Liver (tissue), 9 donors: Measurements from ENCODE around the gene THBS3. TPM values are rescaled to one million over a fixed set of nuclear protein-coding genes. Genes with fewer than 3 reads are reported as not detected.

Source experiments
- DNase-seq: peaks from one replicate; pipeline ENCODE4 v3.0.0-alpha.2; 2017; ENCODE audit warnings: low spot score
- H3K27ac ChIP-seq, 2 donors: one replicate each; pipeline ENCODE4 v1.7.0; 2013; ENCODE audit warnings: inconsistent platforms in 2 of 2, low read length in 2 of 2, control low read depth in 1 of 2, low read depth in 1 of 2, mild to moderate bottlenecking in 1 of 2
- H3K27me3 ChIP-seq, 4 donors: one replicate each; pipeline versions ENCODE4 v1.6.1 to v1.7.0; 2013; ENCODE audit warnings: low read length in 3 of 4, inconsistent platforms in 1 of 4, mild to moderate bottlenecking in 1 of 4, moderate library complexity in 1 of 4; ENCODE audit not compliant: control insufficient read depth in 4 of 4, insufficient read depth in 4 of 4
- H3K36me3 ChIP-seq, 4 donors: one replicate each; pipeline versions ENCODE4 v1.6.1 to v1.7.0; 2013; ENCODE audit warnings: low read length in 3 of 4, mild to moderate bottlenecking in 3 of 4, low read depth in 1 of 4, moderate library complexity in 1 of 4; ENCODE audit not compliant: control insufficient read depth in 4 of 4, insufficient read depth in 3 of 4
- H3K4me1 ChIP-seq, 4 donors: one replicate each; pipeline versions ENCODE4 v1.6.1 to v1.7.0; 2013; ENCODE audit warnings: low read length in 3 of 4, mild to moderate bottlenecking in 3 of 4, moderate library complexity in 1 of 4; ENCODE audit not compliant: control insufficient read depth in 4 of 4, insufficient read depth in 4 of 4
- H3K4me3 ChIP-seq, 3 donors: one replicate each; pipeline versions ENCODE4 v1.6.1 to v1.7.0; 2013; ENCODE audit warnings: low read length in 3 of 3, control low read depth in 1 of 3, low read depth in 1 of 3, mild to moderate bottlenecking in 1 of 3
- H3K9ac ChIP-seq, 2 donors: one replicate each; pipeline ENCODE4 v1.7.0; 2013; ENCODE audit warnings: low read length in 2 of 2, mild to moderate bottlenecking in 2 of 2, moderate library complexity in 2 of 2, control low read depth in 1 of 2, low read depth in 1 of 2
- H3K9me3 ChIP-seq, 4 donors: one replicate each; pipeline versions ENCODE4 v1.6.1 to v1.7.0; 2013; ENCODE audit warnings: low read length in 3 of 4; ENCODE audit not compliant: control insufficient read depth in 4 of 4
- ATF3 ChIP-seq: IDR thresholded peaks from 2 replicates; pipeline ENCODE4 v1.6.1; 2016; ENCODE audit warnings: antibody characterized with exemption
- CTCF ChIP-seq: fragments of 150-350 bp; IDR thresholded peaks from 2 replicates; pipeline ENCODE4 v1.5.1; 2017; ENCODE audit warnings: improper control_type of control experiment, low read depth, low read length; ENCODE audit not compliant: missing input control
- EGR1 ChIP-seq, 2 donors: IDR thresholded peaks; 2 replicates each; pipeline ENCODE4 v1.6.1; 2016 to 2018; ENCODE audit warnings: antibody characterized with exemption in 2 of 2, low read depth in 2 of 2
- FOXA1 ChIP-seq: IDR thresholded peaks from 2 replicates; pipeline ENCODE4 v1.6.1; 2016; ENCODE audit warnings: antibody characterized with exemption
- FOXA2 ChIP-seq: IDR thresholded peaks from 2 replicates; pipeline ENCODE4 v1.6.1; 2016; ENCODE audit warnings: antibody characterized with exemption
- GABPA ChIP-seq, 2 donors: IDR thresholded peaks in 1 of 2; conservative IDR thresholded peaks in 1 of 2; 2 replicates each; pipeline ENCODE4 v1.6.1; 2016; ENCODE audit warnings: antibody characterized with exemption in 2 of 2, mild to moderate bottlenecking in 1 of 2, moderate library complexity in 1 of 2
- HNF4A ChIP-seq, 2 donors: conservative IDR thresholded peaks; 2 replicates each; pipeline ENCODE4 v1.6.1; 2016; ENCODE audit warnings: antibody characterized with exemption in 2 of 2, mild to moderate bottlenecking in 2 of 2
- HNF4G ChIP-seq: IDR thresholded peaks from 2 replicates; pipeline ENCODE4 v1.6.1; 2016; ENCODE audit warnings: antibody characterized with exemption
- JUND ChIP-seq, 2 donors: IDR thresholded peaks; 2 replicates each; pipeline ENCODE4 v1.6.1; 2016; ENCODE audit warnings: antibody characterized with exemption in 2 of 2
- MAX ChIP-seq: IDR thresholded peaks from 2 replicates; pipeline ENCODE4 v1.6.1; 2016; ENCODE audit warnings: antibody characterized with exemption
- NR2F2 ChIP-seq: IDR thresholded peaks from 2 replicates; pipeline ENCODE4 v1.6.1; 2016; ENCODE audit warnings: antibody characterized with exemption
- RAD21 ChIP-seq, 2 donors: IDR thresholded peaks; 2 replicates each; pipeline ENCODE4 v1.6.1; 2016; ENCODE audit warnings: antibody characterized with exemption in 2 of 2, mild to moderate bottlenecking in 2 of 2
- REST ChIP-seq: IDR thresholded peaks from 2 replicates; pipeline ENCODE4 v1.6.1; 2016; ENCODE audit warnings: antibody characterized with exemption, mild to moderate bottlenecking
- RXRA ChIP-seq, 2 donors: IDR thresholded peaks; 2 replicates each; pipeline ENCODE4 v1.6.1; 2017 to 2018; ENCODE audit warnings: antibody characterized with exemption in 2 of 2, mild to moderate bottlenecking in 1 of 2
- SP1 ChIP-seq: IDR thresholded peaks from 2 replicates; pipeline ENCODE4 v1.6.1; 2018; ENCODE audit warnings: antibody characterized with exemption, mild to moderate bottlenecking
- TAF1 ChIP-seq: conservative IDR thresholded peaks from 2 replicates; pipeline ENCODE4 v1.6.1; 2016; ENCODE audit warnings: antibody characterized with exemption, mild to moderate bottlenecking
- YY1 ChIP-seq: IDR thresholded peaks from 2 replicates; pipeline ENCODE4 v1.6.1; 2016; ENCODE audit warnings: antibody characterized with exemption, mild to moderate bottlenecking
- ZBTB33 ChIP-seq: IDR thresholded peaks from 2 replicates; pipeline ENCODE4 v1.6.1; 2016; ENCODE audit warnings: antibody characterized with exemption
- WGBS: extraction: QIAGEN DNeasy Blood & Tissue Kit; methylation state at CpG from one replicate; pipeline ENCODE4 v1.1.7; 2013; 5-methylcytosine and 5-hydroxymethylcytosine counted together
- polyA plus RNA-seq, 2 donors: library from polyadenylated mRNA; stranded (reverse) in 1 of 2; unstranded in 1 of 2; fragments of 200-250 nt in 1 of 2; fragments of >200 nt in 1 of 2; fragmentation: Nextera tagmentation in 1 of 2; extraction: Ambion mirVana in 1 of 2; gene quantifications; one replicate each; pipeline versions ENCODE4 v1.2.1 to v1.2.3, GENCODE V29; 2013 to 2015
- total RNA-seq, 2 donors: library from RNA; depleted of rRNA; stranded (reverse); fragments of >200 nt; gene quantifications; one replicate each; pipeline ENCODE4 v1.2.3, GENCODE V29; 2014
- donor health status: healthy.
- donor health status: healthy.
- donor health status: healthy.
- donor health status: healthy.
- donor health status: healthy.

THBS3 gene
- total and polyA plus RNA-seq, 4 donors, result 3.1 to 6.9 (median 4.2) TPM

- no peaks in the 10 kb centered on the region for H3K9me3 ChIP-seq
- H3K27me3 ChIP-seq, result peaks cover 0 to 3% (median 0%) of the 10 kb centered on the region in 4 donors
- peak; percentile 31 for DNase-seq
- H3K4me3 ChIP-seq, result no peak overlapping the region
- TF ChIP-seq GABPA (IDR thresholded peaks at IDR 0.05 in 1 of 2, conservative IDR thresholded peaks at IDR 0.05 in 1 of 2), result no peak
- no peak for TF ChIP-seq YY1
- no peak for TF ChIP-seq REST
- TF ChIP-seq NR2F2, result no peak
- H3K36me3 ChIP-seq, result peaks cover 0 to 1% (median 0%) of the 10 kb centered on the region in 4 donors
- H3K9ac ChIP-seq, result no peak overlapping the region
- H3K27ac ChIP-seq, result no peak overlapping the region
- WGBS, result 84% methylated on average over 12 of the region's 12 CpGs
- peaks cover 0 to 10% (median 7%) of the 10 kb centered on the region in 4 donors for H3K4me1 ChIP-seq
Observed at GRCh38 chr1:155175281-155175926, 32.3 kb downstream of the THBS3 start.

- Histone ChIP-seq H3K9me3 (no peaks in the 10 kb centered on the region), H3K27me3 (peaks cover 0 to 3% (median 0%) of the 10 kb centered on the region in 4 donors), H3K36me3 (peaks cover 0 to 3% (median 1%) of the 10 kb centered on the region in 4 donors), H3K4me1 (peaks cover 0 to 10% (median 7%) of the 10 kb centered on the region in 4 donors), H3K9ac (no peak overlapping the region), H3K27ac (no peak overlapping the region), H3K4me3 (no peak overlapping the region)
- no peak for TF ChIP-seq YY1
- no peak for TF ChIP-seq JUND (IDR thresholded peaks at IDR 0.05)
- no peak for TF ChIP-seq CTCF
- no peak for TF ChIP-seq REST
- TF ChIP-seq RAD21 (IDR thresholded peaks at IDR 0.05), result no peak
- no peak for TF ChIP-seq FOXA2
- no peak for TF ChIP-seq ATF3
- TF ChIP-seq EGR1 (IDR thresholded peaks at IDR 0.05; ENCODE audit: low read depth in 2 of 2), result no peak
- TF ChIP-seq SP1, result no peak
- TF ChIP-seq HNF4A (conservative IDR thresholded peaks at IDR 0.05), result no peak
- no peak for TF ChIP-seq MAX
- TF ChIP-seq NR2F2, result no peak
- no peak for TF ChIP-seq RXRA (IDR thresholded peaks at IDR 0.05)
- no peak for TF ChIP-seq HNF4G
- no peak for TF ChIP-seq GABPA (IDR thresholded peaks at IDR 0.05 in 1 of 2, conservative IDR thresholded peaks at IDR 0.05 in 1 of 2)
- no peak for TF ChIP-seq FOXA1
- TF ChIP-seq TAF1, result no peak
- no peak for TF ChIP-seq ZBTB33
- peak; percentile 32 for DNase-seq
- 20% methylated on average over 35 of the region's 35 CpGs for WGBS
Observed at GRCh38 chr1:155174324-155175280, 33.1 kb downstream of the THBS3 start.
